ENCODE measurements around the gene ZFP1. TPM values are rescaled to one million over a fixed set of nuclear protein-coding genes. Genes with fewer than 3 reads are reported as not detected.

ZFP1 gene
- polyA plus RNA-seq, 1 of the 3 experiments (the other 2 are of a cell fraction) = 3.0 TPM

DNA sequence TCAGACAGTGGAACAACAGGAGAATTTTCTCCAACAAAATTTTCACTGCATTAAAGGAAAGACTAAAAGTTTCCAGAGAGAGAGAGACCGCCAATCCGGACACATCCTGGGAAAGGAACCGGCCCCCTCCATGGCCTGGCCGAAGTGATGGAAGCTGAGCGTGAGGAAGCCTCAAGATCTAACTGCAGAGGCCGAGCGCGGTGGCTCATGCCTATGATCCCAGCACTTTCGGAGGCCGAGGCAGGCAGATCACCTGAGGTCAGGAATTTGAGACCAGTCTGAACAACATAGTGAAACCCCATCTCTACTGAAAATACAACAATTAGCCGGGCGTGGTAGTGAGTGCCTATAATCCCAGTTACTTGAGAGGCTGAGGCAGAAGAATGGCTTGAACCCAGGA is 54.8 kb downstream of the ZFP1 start:
- no peak overlapping the region for H3K4me2 ChIP-seq
- ChIA-PET CTCF (interaction anchor here (1.4 to 1.8 kb wide), 2 partner anchors 31 to 199 kb away, joined by 3 to 8 read pairs; no protein-coding TSS in a partner anchor), POLR2A (no interaction called here)
- no peaks in the 10 kb centered on the region for H3K79me2 ChIP-seq (ENCODE audit: insufficient read depth)
- no peaks in the 10 kb centered on the region for H3K36me3 ChIP-seq (replicated peaks in 1 of 2; ENCODE audit: control insufficient read depth in 1 of 2, insufficient read depth in 2 of 2, low read length in 1 of 2)
- no peak overlapping the region for H3K9ac ChIP-seq
- no peak overlapping the region for H3K27ac ChIP-seq (ENCODE audit: low read depth in 2 of 2, low read length in 1 of 2)
- no peak overlapping the region for H2AFZ ChIP-seq (ENCODE audit: low read depth)
- H3K9me3 ChIP-seq = no peaks in the 10 kb centered on the region
- WGBS (ENCODE audit: low lambda C conversion rate) = 96% methylated on average over 10 of the region's 12 CpGs
- no peaks in the 10 kb centered on the region for H4K20me1 ChIP-seq (ENCODE audit: insufficient read depth)
- H3K4me3 ChIP-seq (ENCODE audit: low read depth in 2 of 2, low read length in 1 of 2) = no peak overlapping the region
- H3K27me3 ChIP-seq (ENCODE audit: insufficient read depth) = no peaks in the 10 kb centered on the region
- no peak for DNase-seq
- H3K4me1 ChIP-seq (ENCODE audit: control insufficient read depth in 1 of 2, insufficient read depth in 2 of 2, low read depth in 1 of 2, low read length in 1 of 2) = peaks cover 0 to 3% of the 10 kb centered on the region in 2 experiments; a peak in 1 of 4 replicates
- no peaks in the 10 kb centered on the region for H3F3A ChIP-seq (replicated peaks; ENCODE audit: insufficient read depth)
- no peaks in the 10 kb centered on the region for H3K9me2 ChIP-seq
- TF ChIP-seq NFIC (IDR thresholded peaks at IDR 0.05; ENCODE audit: borderline replicate concordance) = no peak
- TF ChIP-seq NRF1 (IDR thresholded peaks at IDR 0.05; ENCODE audit: low read depth, low read length) = no peak
- no peak for TF ChIP-seq SMC3 (IDR thresholded peaks at IDR 0.05; ENCODE audit: low read depth, low read length)
- TF ChIP-seq YY1 (IDR thresholded peaks at IDR 0.05; ENCODE audit: low read depth) = no peak
- TF ChIP-seq FOSL2 (IDR thresholded peaks at IDR 0.05; ENCODE audit: borderline replicate concordance, low read depth) = no peak
- TF ChIP-seq, protein P1, sequence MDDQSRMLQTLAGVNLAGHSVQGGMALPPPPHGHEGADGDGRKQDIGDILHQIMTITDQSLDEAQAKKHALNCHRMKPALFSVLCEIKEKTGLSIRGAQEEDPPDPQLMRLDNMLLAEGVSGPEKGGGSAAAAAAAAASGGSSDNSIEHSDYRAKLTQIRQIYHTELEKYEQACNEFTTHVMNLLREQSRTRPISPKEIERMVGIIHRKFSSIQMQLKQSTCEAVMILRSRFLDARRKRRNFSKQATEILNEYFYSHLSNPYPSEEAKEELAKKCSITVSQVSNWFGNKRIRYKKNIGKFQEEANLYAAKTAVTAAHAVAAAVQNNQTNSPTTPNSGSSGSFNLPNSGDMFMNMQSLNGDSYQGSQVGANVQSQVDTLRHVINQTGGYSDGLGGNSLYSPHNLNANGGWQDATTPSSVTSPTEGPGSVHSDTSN (IDR thresholded peaks at IDR 0.05) = no peak
- TF ChIP-seq RCOR1 (IDR thresholded peaks at IDR 0.05; ENCODE audit: low read length) = no peak
- TF ChIP-seq GABPA (IDR thresholded peaks at IDR 0.05; ENCODE audit: low read depth) = no peak
- no peak for TF ChIP-seq CHD2 (IDR thresholded peaks at IDR 0.05; ENCODE audit: low read length, partially characterized antibody)
- TF ChIP-seq, protein P2, sequence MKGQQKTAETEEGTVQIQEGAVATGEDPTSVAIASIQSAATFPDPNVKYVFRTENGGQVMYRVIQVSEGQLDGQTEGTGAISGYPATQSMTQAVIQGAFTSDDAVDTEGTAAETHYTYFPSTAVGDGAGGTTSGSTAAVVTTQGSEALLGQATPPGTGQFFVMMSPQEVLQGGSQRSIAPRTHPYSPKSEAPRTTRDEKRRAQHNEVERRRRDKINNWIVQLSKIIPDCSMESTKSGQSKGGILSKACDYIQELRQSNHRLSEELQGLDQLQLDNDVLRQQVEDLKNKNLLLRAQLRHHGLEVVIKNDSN (IDR thresholded peaks at IDR 0.05; ENCODE audit: borderline replicate concordance, low read depth) = no peak
- TF ChIP-seq TCF12 (IDR thresholded peaks at IDR 0.05) = no peak

DNA sequence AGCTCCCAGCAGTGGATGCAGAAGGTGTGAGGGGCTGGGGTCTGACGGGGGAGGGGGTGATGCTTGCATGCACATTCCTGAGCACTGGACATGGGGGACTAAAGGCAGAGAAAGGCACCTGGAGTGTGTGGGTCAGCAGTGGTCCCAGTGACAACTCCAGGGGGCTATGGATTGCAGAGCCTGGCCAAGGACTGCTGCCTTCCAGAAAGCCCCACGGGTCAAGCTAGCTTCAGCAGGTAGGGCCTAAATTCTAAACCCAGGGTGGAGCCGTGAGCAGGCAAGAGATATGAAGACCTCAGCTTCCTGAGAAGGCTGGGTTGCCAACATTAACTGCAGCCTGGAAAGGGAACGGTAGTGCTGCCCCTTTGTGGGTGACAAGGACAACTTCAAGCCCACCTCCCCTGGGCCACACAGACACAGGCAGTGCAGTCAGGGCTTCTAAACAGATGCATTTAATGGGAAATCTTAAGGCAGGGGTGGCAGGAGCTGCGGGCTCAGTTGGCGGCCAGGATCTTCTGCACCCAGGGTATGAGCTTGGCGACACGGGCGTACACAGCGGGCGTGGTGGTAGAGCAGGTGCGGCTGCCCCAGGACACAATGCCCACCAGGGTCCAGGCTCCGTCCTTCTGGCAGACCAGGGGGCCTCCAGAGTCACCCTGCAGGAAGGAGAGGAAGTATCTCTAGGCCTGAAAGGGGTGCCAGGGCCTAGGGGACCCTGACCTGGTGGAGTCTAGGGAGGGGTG is 55.5 kb downstream of the ZFP1 start:
- Histone ChIP-seq H3K9ac (no peak overlapping the region), H3K4me2 (no peak overlapping the region), H3K4me1 (ENCODE audit: control insufficient read depth in 1 of 2, insufficient read depth in 2 of 2, low read depth in 1 of 2, low read length in 1 of 2) (no peaks in the 10 kb centered on the region), H3K9me3 (no peaks in the 10 kb centered on the region), H2AFZ (ENCODE audit: low read depth) (no peak overlapping the region), H3K79me2 (ENCODE audit: insufficient read depth) (no peaks in the 10 kb centered on the region), H3K9me2 (no peaks in the 10 kb centered on the region), H3K4me3 (ENCODE audit: low read depth in 2 of 2, low read length in 1 of 2) (no peak overlapping the region), H3F3A (replicated peaks; ENCODE audit: insufficient read depth) (no peaks in the 10 kb centered on the region), H3K36me3 (replicated peaks in 1 of 2; ENCODE audit: control insufficient read depth in 1 of 2, insufficient read depth in 2 of 2, low read length in 1 of 2) (no peaks in the 10 kb centered on the region), H3K27ac (ENCODE audit: low read depth in 2 of 2, low read length in 1 of 2) (no peak overlapping the region), H4K20me1 (ENCODE audit: insufficient read depth) (no peaks in the 10 kb centered on the region), H3K27me3 (ENCODE audit: insufficient read depth) (no peaks in the 10 kb centered on the region)
- ChIA-PET POLR2A (no interaction called here), CTCF (interaction anchor here (1.1 to 1.8 kb wide), 3 partner anchors 30 to 198 kb away, joined by 3 to 8 read pairs (median 3); no protein-coding TSS in a partner anchor)
- no peak for DNase-seq
- 88% methylated on average over 6 of the region's 13 CpGs for WGBS (ENCODE audit: low lambda C conversion rate)
- TF ChIP-seq, protein P3, sequence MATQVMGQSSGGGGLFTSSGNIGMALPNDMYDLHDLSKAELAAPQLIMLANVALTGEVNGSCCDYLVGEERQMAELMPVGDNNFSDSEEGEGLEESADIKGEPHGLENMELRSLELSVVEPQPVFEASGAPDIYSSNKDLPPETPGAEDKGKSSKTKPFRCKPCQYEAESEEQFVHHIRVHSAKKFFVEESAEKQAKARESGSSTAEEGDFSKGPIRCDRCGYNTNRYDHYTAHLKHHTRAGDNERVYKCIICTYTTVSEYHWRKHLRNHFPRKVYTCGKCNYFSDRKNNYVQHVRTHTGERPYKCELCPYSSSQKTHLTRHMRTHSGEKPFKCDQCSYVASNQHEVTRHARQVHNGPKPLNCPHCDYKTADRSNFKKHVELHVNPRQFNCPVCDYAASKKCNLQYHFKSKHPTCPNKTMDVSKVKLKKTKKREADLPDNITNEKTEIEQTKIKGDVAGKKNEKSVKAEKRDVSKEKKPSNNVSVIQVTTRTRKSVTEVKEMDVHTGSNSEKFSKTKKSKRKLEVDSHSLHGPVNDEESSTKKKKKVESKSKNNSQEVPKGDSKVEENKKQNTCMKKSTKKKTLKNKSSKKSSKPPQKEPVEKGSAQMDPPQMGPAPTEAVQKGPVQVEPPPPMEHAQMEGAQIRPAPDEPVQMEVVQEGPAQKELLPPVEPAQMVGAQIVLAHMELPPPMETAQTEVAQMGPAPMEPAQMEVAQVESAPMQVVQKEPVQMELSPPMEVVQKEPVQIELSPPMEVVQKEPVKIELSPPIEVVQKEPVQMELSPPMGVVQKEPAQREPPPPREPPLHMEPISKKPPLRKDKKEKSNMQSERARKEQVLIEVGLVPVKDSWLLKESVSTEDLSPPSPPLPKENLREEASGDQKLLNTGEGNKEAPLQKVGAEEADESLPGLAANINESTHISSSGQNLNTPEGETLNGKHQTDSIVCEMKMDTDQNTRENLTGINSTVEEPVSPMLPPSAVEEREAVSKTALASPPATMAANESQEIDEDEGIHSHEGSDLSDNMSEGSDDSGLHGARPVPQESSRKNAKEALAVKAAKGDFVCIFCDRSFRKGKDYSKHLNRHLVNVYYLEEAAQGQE (IDR thresholded peaks at IDR 0.05; ENCODE audit: low read depth, low read length) = no peak
- TF ChIP-seq YY1 (IDR thresholded peaks at IDR 0.05; ENCODE audit: low read depth) = no peak
- TF ChIP-seq, protein P4, sequence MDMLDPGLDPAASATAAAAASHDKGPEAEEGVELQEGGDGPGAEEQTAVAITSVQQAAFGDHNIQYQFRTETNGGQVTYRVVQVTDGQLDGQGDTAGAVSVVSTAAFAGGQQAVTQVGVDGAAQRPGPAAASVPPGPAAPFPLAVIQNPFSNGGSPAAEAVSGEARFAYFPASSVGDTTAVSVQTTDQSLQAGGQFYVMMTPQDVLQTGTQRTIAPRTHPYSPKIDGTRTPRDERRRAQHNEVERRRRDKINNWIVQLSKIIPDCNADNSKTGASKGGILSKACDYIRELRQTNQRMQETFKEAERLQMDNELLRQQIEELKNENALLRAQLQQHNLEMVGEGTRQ (IDR thresholded peaks at IDR 0.05; ENCODE audit: borderline replicate concordance, low read depth, low read length) = no peak
- TF ChIP-seq MEF2A (IDR thresholded peaks at IDR 0.05; ENCODE audit: borderline replicate concordance, low read depth) = no peak
- TF ChIP-seq FOXM1 (IDR thresholded peaks at IDR 0.05; ENCODE audit: low read depth) = no peak
- TF ChIP-seq EP300 (IDR thresholded peaks at IDR 0.05; ENCODE audit: borderline replicate concordance in 1 of 2, low read depth in 1 of 2, low read length in 1 of 2) = no peak
- TF ChIP-seq NFIC (IDR thresholded peaks at IDR 0.05; ENCODE audit: borderline replicate concordance) = no peak
- TF ChIP-seq, protein P5, sequence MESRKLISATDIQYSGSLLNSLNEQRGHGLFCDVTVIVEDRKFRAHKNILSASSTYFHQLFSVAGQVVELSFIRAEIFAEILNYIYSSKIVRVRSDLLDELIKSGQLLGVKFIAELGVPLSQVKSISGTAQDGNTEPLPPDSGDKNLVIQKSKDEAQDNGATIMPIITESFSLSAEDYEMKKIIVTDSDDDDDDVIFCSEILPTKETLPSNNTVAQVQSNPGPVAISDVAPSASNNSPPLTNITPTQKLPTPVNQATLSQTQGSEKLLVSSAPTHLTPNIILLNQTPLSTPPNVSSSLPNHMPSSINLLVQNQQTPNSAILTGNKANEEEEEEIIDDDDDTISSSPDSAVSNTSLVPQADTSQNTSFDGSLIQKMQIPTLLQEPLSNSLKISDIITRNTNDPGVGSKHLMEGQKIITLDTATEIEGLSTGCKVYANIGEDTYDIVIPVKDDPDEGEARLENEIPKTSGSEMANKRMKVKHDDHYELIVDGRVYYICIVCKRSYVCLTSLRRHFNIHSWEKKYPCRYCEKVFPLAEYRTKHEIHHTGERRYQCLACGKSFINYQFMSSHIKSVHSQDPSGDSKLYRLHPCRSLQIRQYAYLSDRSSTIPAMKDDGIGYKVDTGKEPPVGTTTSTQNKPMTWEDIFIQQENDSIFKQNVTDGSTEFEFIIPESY (IDR thresholded peaks at IDR 0.05; ENCODE audit: borderline replicate concordance, low read depth) = no peak
- no peak for TF ChIP-seq CHD2 (IDR thresholded peaks at IDR 0.05; ENCODE audit: low read length, partially characterized antibody)

Measured in SK-N-SH (cell line).